ENCODE results near the gene FN1. TPM values are rescaled to one million over a fixed set of nuclear protein-coding genes. Genes with fewer than 3 reads are reported as not detected.

The FN1 gene
- total RNA-seq, 2 experiments from 2014 or later = 0.45 to 0.57 TPM

GRCh38 chr2:215407590-215408264 lies 28.1 kb downstream of the FN1 start:
- CTCF ChIA-PET = no interaction called here
- Mint-ChIP-seq H3K4me3 (no peak overlapping the region), H3K9me3 (no peaks in the 10 kb centered on the region), H3K27ac (no peak overlapping the region), H3K4me1 (ENCODE audit: low read depth) (no peaks in the 10 kb centered on the region), H3K27me3 (ENCODE audit: low read depth) (peaks cover 6% of the 10 kb centered on the region), H3K36me3 (ENCODE audit: low read depth) (no peaks in the 10 kb centered on the region)
- no peak for DNase-seq
- intact Hi-C loops (cut with micrococcal nuclease) = no loop called here

GRCh38 chr2:215407061-215407460 lies 28.8 kb downstream of the FN1 start:
- no peak for DNase-seq
- Mint-ChIP-seq H3K4me3 (no peak overlapping the region), H3K27me3 (ENCODE audit: low read depth) (peaks cover 6% of the 10 kb centered on the region), H3K36me3 (ENCODE audit: low read depth) (no peaks in the 10 kb centered on the region), H3K9me3 (no peaks in the 10 kb centered on the region), H3K27ac (no peak overlapping the region), H3K4me1 (ENCODE audit: low read depth) (no peaks in the 10 kb centered on the region)
- CTCF ChIA-PET = no interaction called here
- intact Hi-C loops (cut with micrococcal nuclease) = no loop called here

- CTCF ChIA-PET = no interaction called here
- intact Hi-C loops (cut with micrococcal nuclease) = no loop called here
- Mint-ChIP-seq H3K27me3 (ENCODE audit: low read depth) (peaks cover 6% of the 10 kb centered on the region), H3K4me3 (no peak overlapping the region), H3K9me3 (no peaks in the 10 kb centered on the region), H3K4me1 (ENCODE audit: low read depth) (no peaks in the 10 kb centered on the region), H3K27ac (no peak overlapping the region), H3K36me3 (ENCODE audit: low read depth) (no peaks in the 10 kb centered on the region)
- no peak for DNase-seq
These were observed 29.9 kb downstream of the FN1 start for GRCh38 chr2:215405722-215406581.

GRCh38 chr2:215404348-215405012 lies 31.4 kb downstream of the FN1 start:
- no peak overlapping the region for H3K27ac Mint-ChIP-seq
- peaks cover 4% of the 10 kb centered on the region for H3K27me3 Mint-ChIP-seq (ENCODE audit: low read depth)
- no peak for DNase-seq
- no peaks in the 10 kb centered on the region for H3K9me3 Mint-ChIP-seq
- intact Hi-C loops (cut with micrococcal nuclease) = no loop called here
- no peaks in the 10 kb centered on the region for H3K36me3 Mint-ChIP-seq (ENCODE audit: low read depth)
- CTCF ChIA-PET = interaction anchor here (0.6 kb wide), 1 partner anchor 273 kb away, joined by 3 read pairs; no protein-coding TSS in a partner anchor
- H3K4me3 Mint-ChIP-seq = no peak overlapping the region
- H3K4me1 Mint-ChIP-seq (ENCODE audit: low read depth) = no peaks in the 10 kb centered on the region

- Mint-ChIP-seq H3K4me1 (ENCODE audit: low read depth) (no peaks in the 10 kb centered on the region), H3K27ac (no peak overlapping the region), H3K4me3 (no peak overlapping the region), H3K36me3 (ENCODE audit: low read depth) (no peaks in the 10 kb centered on the region), H3K27me3 (ENCODE audit: low read depth) (peaks cover 4% of the 10 kb centered on the region), H3K9me3 (no peaks in the 10 kb centered on the region)
- CTCF ChIA-PET = no interaction called here
- DNase-seq = no peak
- intact Hi-C loops (cut with micrococcal nuclease) = no loop called here
These were observed 32.2 kb downstream of the FN1 start for GRCh38 chr2:215403441-215404347.

GRCh38 chr2:215401896-215402379 lies 33.9 kb downstream of the FN1 start:
- H3K36me3 Mint-ChIP-seq (ENCODE audit: low read depth) = no peaks in the 10 kb centered on the region
- no peaks in the 10 kb centered on the region for H3K4me1 Mint-ChIP-seq (ENCODE audit: low read depth)
- H3K27ac Mint-ChIP-seq = no peak overlapping the region
- DNase-seq = no peak
- H3K27me3 Mint-ChIP-seq (ENCODE audit: low read depth) = peaks cover under 1% of the 10 kb centered on the region
- CTCF ChIA-PET = no interaction called here
- intact Hi-C loops (cut with micrococcal nuclease) = no loop called here
- no peak overlapping the region for H3K4me3 Mint-ChIP-seq
- H3K9me3 Mint-ChIP-seq = no peaks in the 10 kb centered on the region

- Mint-ChIP-seq H3K36me3 (ENCODE audit: low read depth) (no peaks in the 10 kb centered on the region), H3K9me3 (no peaks in the 10 kb centered on the region), H3K27ac (no peak overlapping the region), H3K27me3 (ENCODE audit: low read depth) (no peaks in the 10 kb centered on the region), H3K4me3 (no peak overlapping the region), H3K4me1 (ENCODE audit: low read depth) (no peaks in the 10 kb centered on the region)
- DNase-seq = no peak
- intact Hi-C loops (cut with micrococcal nuclease) = no loop called here
- CTCF ChIA-PET = no interaction called here
These were observed 36.7 kb downstream of the FN1 start for GRCh38 chr2:215399067-215399716.

- no peaks in the 10 kb centered on the region for H3K36me3 Mint-ChIP-seq (ENCODE audit: low read depth)
These were observed 38.1 kb downstream of the FN1 start for GRCh38 chr2:215397632-215398341.

GRCh38 chr2:215396595-215397313 lies 39.1 kb downstream of the FN1 start:
- Mint-ChIP-seq H3K9me3 (no peaks in the 10 kb centered on the region), H3K36me3 (ENCODE audit: low read depth) (no peaks in the 10 kb centered on the region), H3K4me3 (no peak overlapping the region), H3K4me1 (ENCODE audit: low read depth) (no peaks in the 10 kb centered on the region), H3K27ac (no peak overlapping the region), H3K27me3 (ENCODE audit: low read depth) (no peaks in the 10 kb centered on the region)
- DNase-seq = no peak
- intact Hi-C loops (cut with micrococcal nuclease) = no loop called here
- CTCF ChIA-PET = interaction anchor here (0.6 kb wide), 1 partner anchor 127 kb away, joined by 3 read pairs; no protein-coding TSS in a partner anchor

More at GRCh38 chr2:215397632-215398341, 38.1 kb downstream of the FN1 start:
- DNase-seq = no peak
- no peak overlapping the region for H3K27ac Mint-ChIP-seq
- H3K4me3 Mint-ChIP-seq = no peak overlapping the region
- H3K27me3 Mint-ChIP-seq (ENCODE audit: low read depth) = no peaks in the 10 kb centered on the region
- H3K9me3 Mint-ChIP-seq = no peaks in the 10 kb centered on the region
- H3K4me1 Mint-ChIP-seq (ENCODE audit: low read depth) = no peaks in the 10 kb centered on the region
- intact Hi-C loops (cut with micrococcal nuclease) = no loop called here
- CTCF ChIA-PET = no interaction called here

GRCh38 chr2:215395687-215396460 lies 40.0 kb downstream of the FN1 start:
- CTCF ChIA-PET = no interaction called here
- Mint-ChIP-seq H3K27ac (no peak overlapping the region), H3K27me3 (ENCODE audit: low read depth) (no peaks in the 10 kb centered on the region), H3K4me3 (no peak overlapping the region), H3K4me1 (ENCODE audit: low read depth) (no peaks in the 10 kb centered on the region), H3K36me3 (ENCODE audit: low read depth) (no peaks in the 10 kb centered on the region), H3K9me3 (no peaks in the 10 kb centered on the region)
- no peak for DNase-seq
- intact Hi-C loops (cut with micrococcal nuclease) = no loop called here
